Psoas muscle (tissue), 8 donors: ENCODE results near the gene FXYD7. TPM values are rescaled to one million over a fixed set of nuclear protein-coding genes. Genes with fewer than 3 reads are reported as not detected.
"Not testable (repeated sequence)": the region's sequence is repeated elsewhere in the genome, so short reads cannot be mapped to it uniquely, and the experiment has no call there.

Experiments
- ATAC-seq, 4 donors: fragments of 200-7000 bp; cut with Tn5 transposase; one replicate each; pipeline ENCODE4 v1.9.1; 2020; ENCODE audit warnings: moderate library complexity in 3 of 4, mild to moderate bottlenecking in 2 of 4
- DNase-seq, 2 donors: peaks; one replicate each; pipeline ENCODE4 v3.0.0-alpha.2; 2020
- H3K27ac ChIP-seq: fragments of 200-600 bp; one replicate; pipeline ENCODE4 v1.8.0; 2022
- H3K27me3 ChIP-seq, 3 donors: fragments of 200-600 bp in 1 of 3; one replicate each; pipeline versions ENCODE4 v1.6.1 to v1.8.0; 2013 to 2022; ENCODE audit warnings: low read length in 2 of 3, mild to moderate bottlenecking in 2 of 3, moderate library complexity in 1 of 3; ENCODE audit not compliant: insufficient read depth in 3 of 3
- H3K36me3 ChIP-seq, 2 donors: fragments of 200-600 bp in 1 of 2; one replicate each; pipeline versions ENCODE4 v1.6.1 to v1.8.0; 2013 to 2022; ENCODE audit warnings: low read depth in 1 of 2, mild to moderate bottlenecking in 1 of 2, moderate library complexity in 1 of 2; ENCODE audit not compliant: insufficient read depth in 1 of 2
- H3K4me1 ChIP-seq: fragments of 200-600 bp; one replicate; pipeline ENCODE4 v1.8.0; 2022
- H3K4me3 ChIP-seq: fragments of 200-600 bp; one replicate; pipeline ENCODE4 v1.8.0; 2022; ENCODE audit warnings: mild to moderate bottlenecking
- H3K9me3 ChIP-seq: fragments of 200-600 bp; one replicate; pipeline ENCODE4 v1.8.0; 2022
- CTCF ChIP-seq: fragments of 200-600 bp; IDR thresholded peaks from one replicate; pipeline ENCODE4 v1.8.0; 2022; ENCODE audit warnings: antibody characterized with exemption
- WGBS, 3 donors: extraction: QIAGEN DNeasy Blood & Tissue Kit; methylation state at CpG; one replicate each; pipeline versions ENCODE4 v1.1.6 to v1.1.7; 2013; 5-methylcytosine and 5-hydroxymethylcytosine counted together
- intact Hi-C, 2 donors: fragments of 100-400 bp; cut with DNase I; formaldehyde crosslinking; loops; one replicate each; pipeline versions ENCODE4 v1.11.0 to v1.14.2; 2022
- polyA plus RNA-seq, 3 donors: library from polyadenylated mRNA; stranded (reverse); fragments of 200-250 nt; gene quantifications; one replicate each; pipeline ENCODE4 v1.2.3, GENCODE V29; 2013
- total RNA-seq, 4 donors: library from RNA; stranded (reverse); fragmentation: NEBNext Ultra II Directional in 2 of 4; extraction: Animal tissue kit (Norgen Biotek cat#: 25700) in 2 of 4; gene quantifications; one replicate each; pipeline versions ENCODE4 v1.2.1 to v1.2.4, GENCODE V29; 2021 to 2023
- donor health status: healthy with polysubstance abuse.
- donor health status: DM: no; HTN: no; CAD: no; lungs with moderate emphysema.
- donor health status: Bipolar disorder and iron deficiency.
- donor health status: healthy.
- donor health status: DM: yes; HTN: yes; CAD: no.
- donor health status: DM: no; HTN: no; CAD: no.
- donor health status: DM: no; HTN: no; CAD: no.
- donor health status: DM: yes; HTN: yes; CAD: no.

Gene FXYD7
- total and polyA plus RNA-seq, 7 donors = 0.13 to 0.65 (median 0.57) TPM; not detected in 3

- Histone ChIP-seq H3K36me3 (no peaks in the 10 kb centered on the region), H3K4me3 (no peak overlapping the region), H3K27me3 (no peaks in the 10 kb centered on the region), H3K4me1 (no peaks in the 10 kb centered on the region), H3K27ac (no peak overlapping the region), H3K9me3 (no peaks in the 10 kb centered on the region)
- intact Hi-C loops = no loop called here
- WGBS, 3 donors = 78 to 80% (median 79%) methylated on average over 16 of the region's 16 CpGs
- no peak for TF ChIP-seq CTCF
- ATAC-seq (no peak), DNase-seq (no peak)
Measured at GRCh38 chr19:35100588-35101533, 42.2 kb upstream of the FXYD7 start.

- H3K36me3 ChIP-seq, ATAC-seq, H3K4me1 ChIP-seq, H3K4me3 ChIP-seq, DNase-seq, intact Hi-C loops, H3K27ac ChIP-seq, H3K27me3 ChIP-seq, H3K9me3 ChIP-seq: not testable (repeated sequence)
- WGBS, 3 donors = 95 to 98% (median 96%) methylated on average over 10 of the region's 10 CpGs
Measured at GRCh38 chr19:35101949-35102348, 41.1 kb upstream of the FXYD7 start.

GRCh38 chr19:35103614-35104013, 39.4 kb upstream of the FXYD7 start:
- H3K4me1 ChIP-seq, ATAC-seq, H3K36me3 ChIP-seq, H3K27ac ChIP-seq, DNase-seq, intact Hi-C loops, H3K27me3 ChIP-seq, H3K9me3 ChIP-seq, H3K4me3 ChIP-seq: not testable (repeated sequence)
- WGBS, 3 donors = 78 to 79% (median 78%) methylated on average over 10 of the region's 10 CpGs

- ATAC-seq (no peak), DNase-seq (no peak)
- H3K9me3 ChIP-seq = no peaks in the 10 kb centered on the region
- no peaks in the 10 kb centered on the region for H3K27me3 ChIP-seq
- no peak overlapping the region for H3K27ac ChIP-seq
- H3K4me1 ChIP-seq = no peaks in the 10 kb centered on the region
- intact Hi-C loops = no loop called here
- 87 to 91% (median 89%) methylated on average over 8 to 11 of the region's 11 CpGs for WGBS, 3 donors
- no peak for TF ChIP-seq CTCF
- no peak overlapping the region for H3K4me3 ChIP-seq
- H3K36me3 ChIP-seq = no peaks in the 10 kb centered on the region
Measured at GRCh38 chr19:35104361-35104760, 38.7 kb upstream of the FXYD7 start.

- intact Hi-C loops = no loop called here
- H3K4me3 ChIP-seq = no peak overlapping the region
- ATAC-seq = no peak
- H3K27me3 ChIP-seq = no peaks in the 10 kb centered on the region
- no peaks in the 10 kb centered on the region for H3K9me3 ChIP-seq
- H3K27ac ChIP-seq = no peak overlapping the region
- H3K36me3 ChIP-seq = no peaks in the 10 kb centered on the region
- H3K4me1 ChIP-seq = no peaks in the 10 kb centered on the region
- TF ChIP-seq CTCF = no peak
- DNase-seq = no peak
- 94 to 98% (median 95%) methylated on average over 6 of the region's 6 CpGs for WGBS, 3 donors
Measured at GRCh38 chr19:35105047-35105410, 38.0 kb upstream of the FXYD7 start.
